ENCODE results near the gene PPM1L.

DNA sequence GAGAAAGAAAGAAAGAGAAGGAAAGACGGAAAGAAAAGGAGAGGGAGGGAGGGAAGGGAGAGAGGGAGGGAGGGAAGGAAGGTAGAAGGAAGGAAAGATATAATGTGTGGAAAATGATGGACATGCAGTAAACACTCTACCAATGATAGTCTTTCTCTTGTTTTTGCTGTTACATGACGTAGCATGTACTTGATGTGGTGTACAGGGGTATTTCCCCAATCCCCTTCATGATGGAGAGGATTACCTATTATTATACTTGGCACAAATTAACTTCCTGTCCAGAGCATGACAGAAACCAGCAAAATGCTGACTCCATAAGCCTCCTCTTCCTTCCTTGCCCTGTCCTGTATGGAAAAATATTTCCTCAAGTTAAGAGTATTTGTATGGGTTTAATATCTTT lies 224.7 kb downstream of the PPM1L start:
- TF ChIP-seq CTCF (IDR thresholded peaks at IDR 0.05; ENCODE audit: borderline replicate concordance, extremely low read depth, low read length, poor library complexity, severe bottlenecking), result no peak
- no peak for TF ChIP-seq EZH2 (IDR thresholded peaks at IDR 0.05; ENCODE audit: borderline replicate concordance, low read depth, low read length, severe bottlenecking)
